Measurements from ENCODE around the gene PARD6B.

PARD6B gene

DNA sequence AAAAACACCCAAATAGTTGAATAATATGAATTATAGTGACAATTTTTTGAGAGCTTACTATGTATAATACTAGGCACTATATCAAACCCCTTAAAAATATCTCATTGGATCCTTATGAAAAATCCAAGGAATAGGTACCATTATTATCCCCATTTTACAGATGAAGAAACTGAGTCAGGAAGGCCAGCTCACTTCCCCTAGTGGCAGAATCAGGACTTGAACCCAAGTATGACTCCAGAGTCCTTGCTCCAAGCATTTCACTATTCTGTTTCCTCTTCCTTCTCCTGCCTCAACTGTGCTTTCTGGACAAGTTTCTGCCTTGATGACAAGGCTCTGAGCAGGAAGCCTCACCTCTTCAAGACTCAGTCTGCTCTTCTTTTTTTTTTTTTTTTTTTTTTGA, 10.8 kb upstream of the PARD6B start:
- H3K4me2 ChIP-seq: no peak overlapping the region
- H3K9ac ChIP-seq: no peak overlapping the region
- H3K9me3 ChIP-seq (replicated peaks in 1 of 11): no peaks in the 10 kb centered on the region
- H3K27ac ChIP-seq: no peak overlapping the region
- H3K27me3 ChIP-seq: no peaks in the 10 kb centered on the region
- peaks cover 0 to 26% (median 21%) of the 10 kb centered on the region in 10 experiments; a peak in 15 of 20 replicates for H3K4me1 ChIP-seq
- no peak for TF ChIP-seq Cebpa-rat (IDR thresholded peaks at IDR 0.05)
- no peaks in the 10 kb centered on the region for H3K36me3 ChIP-seq
- H3K4me3 ChIP-seq: no peak overlapping the region
- no peaks in the 10 kb centered on the region for H4K20me1 ChIP-seq

DNA sequence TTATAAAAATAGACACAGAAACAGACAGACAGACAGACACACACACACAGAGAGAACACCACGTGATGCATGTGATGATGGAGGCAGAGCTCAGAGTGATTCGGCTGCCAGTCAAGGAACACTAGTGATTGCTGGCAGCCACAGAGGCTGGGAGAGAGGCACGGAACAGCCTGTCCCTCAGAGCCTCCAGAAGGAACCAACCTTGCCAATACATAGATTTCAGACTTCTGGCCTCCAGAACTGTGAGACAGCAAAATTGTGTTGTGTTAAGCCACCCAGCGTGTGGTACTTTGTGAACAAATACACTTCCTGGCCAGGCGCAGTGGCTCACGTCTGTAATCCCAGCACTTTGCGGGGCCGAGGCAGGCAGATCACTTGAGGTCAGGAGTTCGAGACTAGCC, 9.5 kb upstream of the PARD6B start:
- peaks cover 0 to 29% (median 22%) of the 10 kb centered on the region in 10 experiments; a peak in 15 of 20 replicates for H3K4me1 ChIP-seq
- peak overlapping the region in 1 of 11 experiments; percentile 2; a peak in 2 of 22 replicates for H3K4me2 ChIP-seq
- H4K20me1 ChIP-seq: no peaks in the 10 kb centered on the region
- H3K4me3 ChIP-seq: no peak overlapping the region
- no peak for TF ChIP-seq Cebpa-rat (IDR thresholded peaks at IDR 0.05)
- no peaks in the 10 kb centered on the region for H3K27me3 ChIP-seq
- H3K9ac ChIP-seq: no peak overlapping the region
- H3K27ac ChIP-seq: peak overlapping the region in 2 of 11 experiments; percentile 6 to 30; a peak in 2 of 22 replicates
- H3K36me3 ChIP-seq: no peaks in the 10 kb centered on the region
- no peaks in the 10 kb centered on the region for H3K9me3 ChIP-seq (replicated peaks in 1 of 11)

DNA sequence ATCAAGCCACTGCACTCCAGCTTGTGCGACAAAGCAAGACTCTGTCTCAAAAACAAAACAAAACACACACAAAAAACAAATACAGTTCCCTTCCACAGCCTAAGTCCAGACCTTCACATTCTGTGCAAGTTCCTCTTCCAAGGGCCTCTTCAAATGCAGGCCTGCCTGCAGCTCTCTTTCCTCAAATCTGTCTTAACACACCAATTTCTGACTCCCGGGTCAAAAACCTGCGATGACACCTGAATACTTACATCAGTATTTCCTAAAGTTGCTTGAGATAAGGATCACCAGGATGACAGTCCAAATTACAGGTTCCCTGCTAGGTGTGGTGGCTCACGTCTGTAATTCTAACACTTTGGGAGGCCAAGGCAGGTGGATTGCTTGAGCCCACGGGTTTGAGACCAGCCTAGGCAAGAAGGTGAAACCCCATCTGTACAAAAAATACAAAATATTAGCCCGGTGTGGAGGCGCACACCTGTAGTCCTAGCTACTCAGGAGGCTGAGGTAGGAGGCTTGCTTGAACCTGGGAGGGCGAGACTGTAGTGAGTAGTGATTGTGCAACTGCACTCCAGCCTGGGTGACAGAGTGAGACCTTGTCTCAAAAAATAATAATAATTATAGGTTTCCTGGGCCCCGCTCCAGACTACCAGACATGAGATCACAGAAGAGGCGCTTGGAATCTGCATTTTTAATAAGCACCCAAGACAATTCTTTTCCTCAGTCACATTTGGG, 8.8 kb upstream of the PARD6B start:
- Histone ChIP-seq H4K20me1 (no peaks in the 10 kb centered on the region), H3K36me3 (no peaks in the 10 kb centered on the region), H3K27ac (peak overlapping the region in 2 of 11 experiments; percentile 6 to 30; a peak in 2 of 22 replicates), H3K27me3 (no peaks in the 10 kb centered on the region), H3K4me1 (peaks cover 0 to 30% (median 22%) of the 10 kb centered on the region in 10 experiments; a peak in 15 of 20 replicates), H3K9ac (no peak overlapping the region), H3K9me3 (replicated peaks in 1 of 11) (no peaks in the 10 kb centered on the region), H3K4me2 (peak overlapping the region in 1 of 11 experiments; percentile 2; a peak in 1 of 22 replicates), H3K4me3 (no peak overlapping the region)
- no peak; a peak in 1 of 22 replicates for TF ChIP-seq Cebpa-rat (IDR thresholded peaks at IDR 0.05)

DNA sequence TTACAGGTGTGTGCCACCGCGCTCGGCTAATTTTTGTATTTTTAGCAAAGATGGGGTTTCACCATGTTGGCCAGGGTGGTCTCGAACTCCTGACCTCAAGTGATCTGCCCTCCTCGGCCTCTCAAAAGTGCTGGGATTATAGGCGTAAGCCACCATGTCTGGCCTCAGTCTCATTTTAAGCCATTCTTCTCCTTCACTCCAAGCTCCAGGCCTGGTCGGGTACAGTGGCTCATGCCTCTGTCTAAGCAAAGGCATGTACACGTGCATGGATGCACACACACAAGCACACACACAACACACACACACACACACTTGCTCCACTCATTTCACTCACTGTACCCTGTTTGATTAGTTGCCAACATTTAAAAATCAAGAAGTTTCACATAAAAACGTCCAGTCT, 7.7 kb upstream of the PARD6B start:
- no peaks in the 10 kb centered on the region for H4K20me1 ChIP-seq
- no peaks in the 10 kb centered on the region for H3K27me3 ChIP-seq
- no peaks in the 10 kb centered on the region for H3K9me3 ChIP-seq (replicated peaks in 1 of 11)
- no peak for TF ChIP-seq Cebpa-rat (IDR thresholded peaks at IDR 0.05)
- H3K27ac ChIP-seq: no peak overlapping the region
- H3K4me1 ChIP-seq: peaks cover 0 to 35% (median 19%) of the 10 kb centered on the region in 10 experiments; a peak in 15 of 20 replicates
- no peaks in the 10 kb centered on the region for H3K36me3 ChIP-seq
- H3K4me3 ChIP-seq: no peak overlapping the region
- no peak overlapping the region for H3K4me2 ChIP-seq
- no peak overlapping the region for H3K9ac ChIP-seq

DNA sequence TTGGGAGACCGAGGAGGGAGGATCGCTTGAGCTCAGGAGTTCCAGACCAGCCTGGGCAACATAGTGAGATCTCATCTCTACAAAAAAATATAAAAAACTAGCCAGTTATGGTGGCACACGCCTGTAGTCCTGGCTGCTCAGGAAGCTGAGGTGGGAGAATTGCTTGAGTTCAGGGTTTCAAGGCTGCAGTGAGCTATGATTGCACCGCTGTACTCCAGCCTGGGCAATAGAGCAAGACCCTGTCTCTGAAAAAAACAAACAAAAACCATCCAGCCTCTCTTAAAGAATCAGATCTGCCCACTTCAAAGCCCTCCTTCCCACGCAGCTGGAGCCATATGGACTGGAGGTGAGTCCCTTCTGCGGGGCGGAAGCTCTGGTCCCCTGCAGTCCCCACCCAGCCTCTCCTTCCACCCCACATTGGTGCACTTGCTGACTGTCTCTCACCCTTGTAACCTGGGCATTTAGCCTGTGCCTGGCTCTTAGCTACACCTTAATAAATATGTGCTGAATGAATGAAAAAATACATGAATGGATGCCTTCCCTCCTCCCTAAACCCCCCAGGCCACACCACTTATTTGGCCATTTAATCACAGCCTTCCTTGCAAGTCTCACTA, 7.2 kb upstream of the PARD6B start:
- Histone ChIP-seq H3K4me3 (no peak overlapping the region), H3K9ac (no peak overlapping the region), H3K9me3 (replicated peaks in 1 of 11) (no peaks in the 10 kb centered on the region), H4K20me1 (no peaks in the 10 kb centered on the region), H3K36me3 (no peaks in the 10 kb centered on the region), H3K4me1 (peaks cover 0 to 35% (median 19%) of the 10 kb centered on the region in 10 experiments; a peak in 15 of 20 replicates), H3K27ac (no peak overlapping the region), H3K4me2 (peak overlapping the region in 8 of 11 experiments; percentile 1 to 69 (median 43); a peak in 13 of 22 replicates), H3K27me3 (no peaks in the 10 kb centered on the region)
- TF ChIP-seq Cebpa-rat (IDR thresholded peaks at IDR 0.05): no peak

DNA sequence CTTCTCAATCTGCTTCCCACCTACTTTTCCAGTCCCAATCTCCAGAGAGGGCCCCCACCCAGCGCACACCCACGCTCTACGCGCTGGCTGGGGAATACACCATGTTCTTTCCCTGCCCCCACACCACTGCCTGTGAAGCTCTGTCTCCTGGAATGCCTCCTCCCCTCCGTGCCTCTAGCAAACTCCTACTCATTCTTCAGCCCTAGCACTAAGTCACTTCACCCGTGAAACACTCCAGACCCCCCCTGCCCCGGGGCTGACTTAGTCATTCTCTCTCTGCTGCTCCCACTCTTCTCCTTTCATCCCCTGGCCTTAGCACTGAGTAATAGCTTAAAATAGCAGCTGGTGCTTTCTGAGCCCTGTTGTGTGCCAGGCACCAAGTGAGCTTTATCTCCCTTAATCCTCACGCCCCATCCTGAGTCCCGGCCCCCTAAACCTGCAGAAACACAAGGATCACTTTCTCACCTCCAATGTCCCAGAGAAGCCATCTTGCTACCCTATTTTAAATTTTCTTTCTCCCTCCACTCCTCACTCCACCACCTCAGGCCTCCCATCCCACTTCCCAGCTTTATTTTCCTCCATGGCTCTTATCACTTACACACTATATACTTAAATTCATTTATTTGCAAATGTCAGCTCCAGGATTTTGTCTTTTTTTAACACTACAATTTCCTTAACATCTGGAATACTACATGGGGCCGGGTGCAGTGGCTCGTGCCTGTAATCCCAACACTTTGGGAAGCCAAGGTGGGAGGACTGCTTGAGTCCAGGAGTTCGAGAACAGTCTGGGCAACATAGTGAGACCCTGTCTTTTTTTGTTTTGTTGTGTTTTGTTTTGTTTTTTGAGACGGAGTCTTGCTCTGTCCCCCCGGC, 6.3 kb upstream of the PARD6B start:
- no peak overlapping the region for H3K27ac ChIP-seq

DNA sequence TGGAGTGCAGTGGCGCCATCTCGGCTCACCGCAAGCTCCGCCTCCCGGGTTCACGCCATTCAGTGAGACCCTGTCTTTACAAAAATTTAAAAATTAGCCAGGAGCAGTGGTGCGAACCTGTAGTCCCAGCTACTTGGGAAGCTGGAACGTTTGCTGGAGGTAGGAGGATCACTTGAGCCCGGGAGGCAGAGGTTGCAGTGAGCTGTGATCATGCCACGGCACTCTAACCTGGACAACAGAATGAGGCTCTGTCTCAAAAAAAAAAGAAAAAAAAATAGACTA, 5.7 kb upstream of the PARD6B start:
- H3K9me3 ChIP-seq (replicated peaks in 1 of 11): no peaks in the 10 kb centered on the region
- no peak overlapping the region for H3K9ac ChIP-seq
- no peak overlapping the region for H3K4me3 ChIP-seq
- TF ChIP-seq Cebpa-rat (IDR thresholded peaks at IDR 0.05): no peak
- H4K20me1 ChIP-seq: no peaks in the 10 kb centered on the region
- peak overlapping the region in 4 of 11 experiments; percentile 45 to 69 (median 59); a peak in 2 of 22 replicates for H3K4me2 ChIP-seq
- no peak overlapping the region for H3K27ac ChIP-seq
- H3K4me1 ChIP-seq: peaks cover 6 to 41% (median 22%) of the 10 kb centered on the region in 10 experiments; a peak in 19 of 20 replicates
- no peaks in the 10 kb centered on the region for H3K27me3 ChIP-seq
- H3K36me3 ChIP-seq: no peaks in the 10 kb centered on the region

More for the DNA sequence above, 6.3 kb upstream of the PARD6B start:
- H3K9ac ChIP-seq: no peak overlapping the region
- H3K9me3 ChIP-seq (replicated peaks in 1 of 11): no peaks in the 10 kb centered on the region
- H3K4me2 ChIP-seq: peak overlapping the region in 9 of 11 experiments; percentile 6 to 69 (median 41); a peak in 15 of 22 replicates
- H3K4me1 ChIP-seq: peaks cover under 1 to 35% (median 19%) of the 10 kb centered on the region in 10 experiments; a peak in 15 of 20 replicates
- H3K4me3 ChIP-seq: no peak overlapping the region
- H3K27me3 ChIP-seq: no peaks in the 10 kb centered on the region
- no peaks in the 10 kb centered on the region for H4K20me1 ChIP-seq
- H3K36me3 ChIP-seq: no peaks in the 10 kb centered on the region
- TF ChIP-seq Cebpa-rat (IDR thresholded peaks at IDR 0.05): no peak

DNA sequence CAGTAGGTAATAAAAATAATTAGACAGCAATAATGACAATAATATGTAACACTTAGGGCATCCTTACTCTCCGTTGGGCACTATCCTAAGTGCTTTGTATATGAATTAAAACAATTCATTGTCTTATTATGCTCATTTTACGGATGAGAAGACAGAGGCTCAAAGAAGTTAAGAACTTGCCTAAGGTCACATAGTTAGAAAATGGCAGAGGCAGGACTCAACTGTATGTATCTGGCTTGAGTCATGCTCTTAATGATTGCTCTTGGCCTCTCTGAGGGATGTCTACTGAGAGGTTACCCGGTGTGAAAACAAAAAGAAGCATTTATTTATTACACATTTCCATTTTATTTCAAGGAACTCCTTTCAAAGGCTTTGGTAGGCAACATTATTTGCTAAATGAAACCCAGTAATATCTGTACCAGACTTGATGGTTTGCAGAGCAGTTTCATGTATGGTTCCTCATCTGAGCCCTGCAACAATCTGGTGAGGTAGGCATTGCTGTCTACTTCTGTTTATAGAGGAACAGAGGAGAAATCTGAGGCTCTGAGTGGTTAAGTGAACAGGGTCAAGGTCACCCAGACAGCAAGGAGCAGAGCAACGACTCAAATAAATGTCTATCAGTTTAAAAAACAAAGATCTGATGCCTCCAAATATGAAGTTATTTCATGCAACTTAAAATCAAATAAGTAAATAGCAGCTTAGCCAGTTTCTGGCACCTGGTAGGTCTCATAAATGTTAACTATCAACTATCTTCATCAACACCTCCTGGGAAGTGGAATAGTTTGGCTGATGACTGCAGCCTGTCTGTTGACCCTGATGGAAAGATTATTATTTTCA, 4.2 kb upstream of the PARD6B start:
- no peak overlapping the region for H3K27ac ChIP-seq
- H3K4me1 ChIP-seq: peaks cover 8 to 40% (median 22%) of the 10 kb centered on the region in 10 experiments
- peaks cover 0 to 4% (median 0%) of the 10 kb centered on the region in 11 experiments; a peak in 2 of 22 replicates for H4K20me1 ChIP-seq
- H3K4me2 ChIP-seq: peak overlapping the region in 1 of 11 experiments; percentile 2; a peak in 1 of 22 replicates
- H3K4me3 ChIP-seq: no peak overlapping the region
- no peaks in the 10 kb centered on the region for H3K27me3 ChIP-seq
- H3K9ac ChIP-seq: no peak overlapping the region
- no peak for TF ChIP-seq Cebpa-rat (IDR thresholded peaks at IDR 0.05)
- H3K9me3 ChIP-seq (replicated peaks in 1 of 11): no peaks in the 10 kb centered on the region
- H3K36me3 ChIP-seq: no peaks in the 10 kb centered on the region

All from BLaER1 treated with 17β-estradiol and CSF1 and Interleukin-3, amounts not matched to agents 10 nM and 100 nM (cell line).